ENCODE results near the gene RBM33. TPM values are rescaled to one million over a fixed set of nuclear protein-coding genes. Genes with fewer than 3 reads are reported as not detected.

RBM33 gene
- total and polyA plus RNA-seq, 2 experiments from 2014 or later: 51.1 to 53.5 TPM

- no peaks in the 10 kb centered on the region for H3K4me1 ChIP-seq (ENCODE audit: low read depth)
- no peaks in the 10 kb centered on the region for H3K36me3 ChIP-seq
- no peak for DNase-seq (ENCODE audit: low read depth in 1 of 2, low spot score in 1 of 2)
- no peak overlapping the region for H3K4me3 ChIP-seq
- no peaks in the 10 kb centered on the region for H3K27me3 ChIP-seq
- no peak overlapping the region for H3K27ac ChIP-seq
- no peak for TF ChIP-seq CTCF (IDR thresholded peaks at IDR 0.05; ENCODE audit: low read depth, low read length)
- H3K9me3 ChIP-seq (ENCODE audit: low read depth): no peaks in the 10 kb centered on the region
Measured at GRCh38 chr7:155652156-155653114, 8.0 kb downstream of the RBM33 start.

GRCh38 chr7:155653803-155654202 lies 9.3 kb downstream of the RBM33 start:
- TF ChIP-seq CTCF (IDR thresholded peaks at IDR 0.05; ENCODE audit: low read depth, low read length): no peak
- Histone ChIP-seq H3K4me3 (no peak overlapping the region), H3K4me1 (ENCODE audit: low read depth) (no peaks in the 10 kb centered on the region), H3K27ac (no peak overlapping the region), H3K27me3 (no peaks in the 10 kb centered on the region), H3K9me3 (ENCODE audit: low read depth) (no peaks in the 10 kb centered on the region), H3K36me3 (no peaks in the 10 kb centered on the region)
- peak in 1 of 2 donors; percentile 76 for DNase-seq (ENCODE audit: low read depth in 1 of 2, low spot score in 1 of 2)

- H3K36me3 ChIP-seq: no peaks in the 10 kb centered on the region
- H3K27me3 ChIP-seq: no peaks in the 10 kb centered on the region
- DNase-seq (ENCODE audit: low read depth in 1 of 2, low spot score in 1 of 2): no peak
- H3K4me1 ChIP-seq (ENCODE audit: low read depth): no peaks in the 10 kb centered on the region
- no peaks in the 10 kb centered on the region for H3K9me3 ChIP-seq (ENCODE audit: low read depth)
- no peak overlapping the region for H3K4me3 ChIP-seq
- H3K27ac ChIP-seq: no peak overlapping the region
- TF ChIP-seq CTCF (IDR thresholded peaks at IDR 0.05; ENCODE audit: low read depth, low read length): no peak
Measured at GRCh38 chr7:155656891-155657290, 12.4 kb downstream of the RBM33 start.

- H3K4me3 ChIP-seq: no peak overlapping the region
- no peak for TF ChIP-seq CTCF (IDR thresholded peaks at IDR 0.05; ENCODE audit: low read depth, low read length)
- no peaks in the 10 kb centered on the region for H3K4me1 ChIP-seq (ENCODE audit: low read depth)
- DNase-seq (ENCODE audit: low read depth in 1 of 2, low spot score in 1 of 2): no peak
- H3K36me3 ChIP-seq: no peaks in the 10 kb centered on the region
- H3K9me3 ChIP-seq (ENCODE audit: low read depth): no peaks in the 10 kb centered on the region
- H3K27me3 ChIP-seq: no peaks in the 10 kb centered on the region
- no peak overlapping the region for H3K27ac ChIP-seq
Measured at GRCh38 chr7:155660059-155660757, 15.7 kb downstream of the RBM33 start.

- no peaks in the 10 kb centered on the region for H3K9me3 ChIP-seq (ENCODE audit: low read depth)
- no peaks in the 10 kb centered on the region for H3K4me1 ChIP-seq (ENCODE audit: low read depth)
- no peaks in the 10 kb centered on the region for H3K27me3 ChIP-seq
- no peak overlapping the region for H3K27ac ChIP-seq
- TF ChIP-seq CTCF (IDR thresholded peaks at IDR 0.05; ENCODE audit: low read depth, low read length): no peak
- H3K4me3 ChIP-seq: no peak overlapping the region
- no peaks in the 10 kb centered on the region for H3K36me3 ChIP-seq
- no peak for DNase-seq (ENCODE audit: low read depth in 1 of 2, low spot score in 1 of 2)
Measured at GRCh38 chr7:155660758-155661093, 16.3 kb downstream of the RBM33 start.
